SK-N-SH (cell line): ENCODE data around the gene UBE2N.
"Not testable (repeated sequence)": the region's sequence is repeated elsewhere in the genome, so short reads cannot be mapped to it uniquely, and the experiment has no call there.

Source experiments
- CTCF ChIP-seq: fragments of 200-600 bp; sonication (generic); IDR thresholded peaks from 2 replicates; pipeline ENCODE4 v1.6.1; 2017; ENCODE audit warnings: antibody characterized with exemption, mild to moderate bottlenecking, moderate library complexity
- EP300 ChIP-seq, 2 experiments: IDR thresholded peaks; 2 replicates each; pipeline versions ENCODE4 v1.4.0 to v1.6.1; 2012; ENCODE audit warnings: borderline replicate concordance in 1 of 2, low read depth in 1 of 2, low read length in 1 of 2
- EZH2phosphoT487 ChIP-seq: fragments of 200-600 bp; sonication (generic); IDR thresholded peaks from 2 replicates; pipeline ENCODE4 v1.6.1; 2017; ENCODE audit warnings: low read depth, mixed run types, mild to moderate bottlenecking, antibody characterized with exemption, moderate library complexity, borderline replicate concordance
- GABPA ChIP-seq: IDR thresholded peaks from 2 replicates; pipeline ENCODE4 v1.4.0; 2012; ENCODE audit warnings: low read depth, mild to moderate bottlenecking
- GATA2 ChIP-seq: sonication (generic); formaldehyde crosslinking; IDR thresholded peaks from 2 replicates; pipeline ENCODE4 v1.5.0; 2020; ENCODE audit warnings: mild to moderate bottlenecking, missing genetic modification reagents
- JUND ChIP-seq: IDR thresholded peaks from 2 replicates; pipeline ENCODE4 v1.4.0; 2012
- POLR2AphosphoS5 ChIP-seq: IDR thresholded peaks from 2 replicates; pipeline ENCODE4 v1.6.1; 2012; ENCODE audit warnings: low read depth, low read length
- RCOR1 ChIP-seq: fragments of 150-350 bp; IDR thresholded peaks from 2 replicates; pipeline ENCODE4 v1.6.1; 2017; ENCODE audit warnings: antibody characterized with exemption, low read length
- SIN3A ChIP-seq: IDR thresholded peaks from 2 replicates; pipeline ENCODE4 v1.6.1; 2012; ENCODE audit warnings: low read depth, mild to moderate bottlenecking, low read length, moderate library complexity, borderline replicate concordance
- TF ChIP-seq, protein P1 (sequence below): IDR thresholded peaks from 2 replicates; pipeline ENCODE4 v1.4.0; 2012; ENCODE audit warnings: low read depth
- TF ChIP-seq, protein P2 (sequence below): fragments of 150-350 bp; IDR thresholded peaks from 2 replicates; pipeline ENCODE4 v1.6.1; 2017; ENCODE audit warnings: antibody characterized with exemption, low read length, low read depth, borderline replicate concordance

- TF ChIP-seq, protein P1, sequence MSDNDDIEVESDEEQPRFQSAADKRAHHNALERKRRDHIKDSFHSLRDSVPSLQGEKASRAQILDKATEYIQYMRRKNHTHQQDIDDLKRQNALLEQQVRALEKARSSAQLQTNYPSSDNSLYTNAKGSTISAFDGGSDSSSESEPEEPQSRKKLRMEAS: not testable (repeated sequence)
- not testable (repeated sequence) for TF ChIP-seq CTCF; RCOR1; EP300 (IDR thresholded peaks at IDR 0.05; ENCODE audit: borderline replicate concordance in 1 of 2, low read depth in 1 of 2, low read length in 1 of 2); POLR2AphosphoS5; EZH2phosphoT487; GABPA; SIN3A; GATA2 (CRISPR knock-in tag); JUND
- TF ChIP-seq, protein P2, sequence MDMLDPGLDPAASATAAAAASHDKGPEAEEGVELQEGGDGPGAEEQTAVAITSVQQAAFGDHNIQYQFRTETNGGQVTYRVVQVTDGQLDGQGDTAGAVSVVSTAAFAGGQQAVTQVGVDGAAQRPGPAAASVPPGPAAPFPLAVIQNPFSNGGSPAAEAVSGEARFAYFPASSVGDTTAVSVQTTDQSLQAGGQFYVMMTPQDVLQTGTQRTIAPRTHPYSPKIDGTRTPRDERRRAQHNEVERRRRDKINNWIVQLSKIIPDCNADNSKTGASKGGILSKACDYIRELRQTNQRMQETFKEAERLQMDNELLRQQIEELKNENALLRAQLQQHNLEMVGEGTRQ: not testable (repeated sequence)
These were observed 42.4 kb downstream of the UBE2N start for GRCh38 chr12:93399183-93399863.
